HG03342 (cell line): ENCODE data around the gene CAMK2D.

Experiments used
- ATAC-seq: cut with Tn5 transposase; IDR thresholded peaks from one replicate; pipeline ENCODE4 v1.9.1; 2021; ENCODE audit warnings: mild to moderate bottlenecking, moderate library complexity; ENCODE audit not compliant: unreplicated experiment

Gene CAMK2D

GRCh38 chr4:113450295-113451080 is 311.1 kb downstream of the CAMK2D start:
- no peak for ATAC-seq

- ATAC-seq, result no peak
These were observed 312.0 kb downstream of the CAMK2D start for GRCh38 chr4:113449410-113449974.

GRCh38 chr4:113447769-113448168 is 313.8 kb downstream of the CAMK2D start:
- ATAC-seq, result no peak

DNA sequence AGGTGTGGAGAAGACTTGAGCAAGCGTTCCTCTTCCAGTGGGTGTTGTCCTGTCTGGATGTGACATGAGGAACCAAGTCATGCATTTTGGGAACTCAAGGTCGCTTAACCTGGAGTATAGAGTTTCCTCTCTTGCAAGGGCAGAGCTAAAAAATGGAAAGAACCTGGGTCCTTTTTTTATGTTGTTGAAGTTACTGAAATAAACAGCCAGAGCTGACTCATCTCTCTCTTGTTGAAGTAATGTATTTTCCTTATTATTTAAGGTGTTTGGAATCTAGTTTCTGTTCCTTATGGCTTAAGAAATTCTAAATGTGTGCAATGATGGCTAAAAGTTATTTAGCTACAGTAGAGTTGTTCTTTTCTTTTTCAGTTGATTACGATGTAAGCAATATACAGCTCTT is 314.5 kb downstream of the CAMK2D start:
- no peak for ATAC-seq

GRCh38 chr4:113446019-113446418 is 315.5 kb downstream of the CAMK2D start:
- ATAC-seq, result no peak

DNA sequence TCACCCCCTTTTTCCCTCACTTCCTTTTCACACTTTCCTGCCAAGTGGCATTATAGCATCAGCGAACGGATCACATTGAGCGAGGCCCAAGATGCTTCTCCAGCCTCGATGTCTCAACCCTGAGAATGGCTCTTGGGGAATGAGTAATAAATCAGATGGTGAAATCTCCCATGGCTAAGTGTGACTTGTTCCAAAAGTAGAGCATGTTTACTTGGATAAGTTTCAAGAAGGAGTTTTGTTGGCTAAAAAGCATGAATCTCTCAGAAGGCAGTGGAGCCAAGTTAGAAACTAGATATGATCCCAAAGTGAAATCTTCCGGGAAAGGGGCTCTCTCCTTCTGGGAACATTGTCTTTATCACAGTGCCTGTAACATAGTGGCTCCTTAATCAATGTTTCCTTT is 316.3 kb downstream of the CAMK2D start:
- ATAC-seq, result no peak

DNA sequence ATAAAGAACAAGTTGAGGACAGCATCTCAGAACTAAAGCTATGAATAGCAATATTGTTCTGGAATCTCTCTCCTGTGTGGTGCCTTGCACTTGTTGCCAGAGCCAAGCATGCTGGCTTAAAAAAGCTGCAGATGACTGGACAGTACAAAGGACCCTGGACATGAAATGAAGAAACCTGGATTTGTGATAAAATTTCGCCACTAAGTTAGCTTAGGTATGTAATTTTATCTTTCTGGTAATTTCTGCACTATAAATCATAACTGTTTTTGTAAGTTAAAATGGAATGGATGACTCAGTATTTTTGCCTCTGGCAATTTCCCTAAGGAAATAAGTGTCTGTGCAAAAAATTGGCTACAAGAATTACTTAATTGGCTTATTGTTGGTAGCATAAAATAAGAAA is 317.2 kb downstream of the CAMK2D start:
- no peak for ATAC-seq

GRCh38 chr4:113442826-113443225 is 318.7 kb downstream of the CAMK2D start:
- ATAC-seq, result no peak

- no peak for ATAC-seq
These were observed 321.2 kb downstream of the CAMK2D start for GRCh38 chr4:113440371-113440770.

- ATAC-seq, result no peak
These were observed 322.9 kb downstream of the CAMK2D start for GRCh38 chr4:113438596-113438995.

DNA sequence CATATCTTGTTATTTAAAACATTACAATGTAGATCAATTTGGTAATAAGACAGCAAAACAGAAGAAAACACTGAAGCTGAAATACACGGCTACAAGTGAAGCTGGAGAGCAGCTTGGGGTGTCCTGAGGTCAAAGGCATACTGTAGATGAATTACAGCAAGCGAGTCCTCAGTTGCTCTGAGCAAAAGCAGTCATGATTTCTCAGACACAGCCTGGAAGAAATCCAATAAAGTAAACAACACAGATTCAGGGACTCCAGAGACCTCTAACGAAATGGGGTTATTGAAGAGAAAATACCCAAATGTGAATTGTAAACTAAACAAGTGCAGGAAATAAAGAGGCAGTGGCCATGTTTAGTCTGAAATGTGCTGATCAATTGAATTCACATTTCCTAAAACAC is 324.4 kb downstream of the CAMK2D start:
- no peak for ATAC-seq

- no peak for ATAC-seq
These were observed 325.2 kb downstream of the CAMK2D start for GRCh38 chr4:113436360-113436759.

DNA sequence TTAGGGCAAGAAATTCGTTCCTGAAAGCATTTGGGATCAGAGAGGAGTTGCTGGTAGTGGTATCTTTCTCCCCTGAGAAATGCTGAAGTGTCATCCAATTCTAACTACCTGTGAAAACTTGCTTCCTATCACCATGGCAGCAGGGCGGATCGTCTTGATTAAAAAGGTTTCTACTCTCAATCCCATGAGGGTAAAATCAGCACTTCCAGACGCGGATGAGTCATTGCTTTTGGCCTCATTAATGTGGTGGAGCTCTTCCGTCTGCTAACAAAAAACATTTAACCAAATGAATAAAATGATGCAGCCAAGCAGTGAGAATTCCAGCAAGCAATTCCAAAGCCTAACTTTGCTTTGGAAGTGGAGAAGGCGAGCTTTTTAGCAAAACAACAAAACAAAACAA is 325.6 kb downstream of the CAMK2D start:
- ATAC-seq, result no peak

DNA sequence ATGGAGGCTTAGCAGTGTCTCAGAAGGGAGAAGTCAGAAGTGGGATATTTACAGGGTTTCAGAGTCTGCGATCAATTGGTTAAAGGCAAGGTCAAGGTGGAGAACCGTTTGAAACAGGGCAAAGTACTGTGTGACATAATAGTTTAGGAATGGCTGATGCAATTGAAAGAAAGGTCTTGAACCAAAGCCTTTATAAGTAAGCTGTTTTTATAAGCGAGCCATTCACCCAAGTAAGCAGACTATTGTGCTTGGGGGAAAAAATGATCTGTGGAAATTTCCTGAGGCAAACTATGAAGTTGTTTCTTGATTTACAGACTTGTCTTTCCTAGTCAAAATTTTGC is 327.3 kb downstream of the CAMK2D start:
- no peak for ATAC-seq

DNA sequence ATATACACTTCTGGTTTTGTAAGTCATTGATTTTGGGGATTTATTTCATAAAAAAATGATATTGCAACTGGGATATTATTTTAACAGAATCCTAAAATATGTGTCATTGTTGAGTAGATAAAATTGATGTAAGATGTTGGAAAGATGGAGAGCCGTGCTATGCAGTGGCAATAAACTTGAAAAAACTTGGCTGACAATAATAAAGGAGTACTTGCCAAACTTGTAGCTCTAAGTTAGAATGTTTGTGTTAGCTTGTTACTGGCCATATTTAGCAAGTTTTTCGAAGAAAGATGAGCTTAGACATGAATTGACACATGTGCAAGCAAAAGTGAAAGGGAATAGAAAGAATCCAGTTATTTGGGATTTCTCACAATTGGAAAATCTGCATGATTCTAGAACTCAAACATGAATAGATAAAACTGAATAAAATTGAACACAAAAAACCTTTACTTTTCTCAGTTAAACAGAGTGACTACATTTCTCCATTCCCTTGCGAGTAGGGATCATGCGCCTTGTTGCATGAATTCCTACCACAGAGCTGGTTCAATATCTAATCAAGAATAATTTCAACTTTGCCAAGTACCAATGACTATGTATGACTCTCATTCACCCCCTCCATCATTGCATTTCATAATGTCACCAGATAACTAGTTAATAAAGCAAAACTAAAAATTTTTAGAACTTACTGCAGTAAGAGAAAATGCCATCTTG is 327.8 kb downstream of the CAMK2D start:
- ATAC-seq, result no peak

GRCh38 chr4:113433116-113433515 is 328.4 kb downstream of the CAMK2D start:
- ATAC-seq, result no peak

DNA sequence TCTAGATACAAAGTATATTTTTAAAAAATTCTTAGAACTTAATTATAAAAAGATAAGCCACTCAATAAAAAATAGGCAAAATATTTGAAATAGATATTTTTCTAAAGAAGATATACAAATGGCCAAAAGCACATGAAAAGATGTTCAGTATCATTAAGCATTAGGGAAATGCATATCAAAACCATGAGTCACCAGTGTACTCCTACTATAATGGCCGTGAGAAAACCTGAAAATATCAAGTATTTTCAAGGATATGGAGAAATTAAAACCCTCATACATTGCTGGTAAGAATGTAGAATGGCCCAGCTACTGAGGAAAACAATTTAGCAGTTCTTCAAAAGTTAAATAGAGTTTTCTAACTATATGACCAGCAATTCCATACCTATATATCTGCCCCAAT is 337.9 kb downstream of the CAMK2D start:
- ATAC-seq, result no peak

- no peak for ATAC-seq
These were observed 340.6 kb downstream of the CAMK2D start for GRCh38 chr4:113420938-113421337.

DNA sequence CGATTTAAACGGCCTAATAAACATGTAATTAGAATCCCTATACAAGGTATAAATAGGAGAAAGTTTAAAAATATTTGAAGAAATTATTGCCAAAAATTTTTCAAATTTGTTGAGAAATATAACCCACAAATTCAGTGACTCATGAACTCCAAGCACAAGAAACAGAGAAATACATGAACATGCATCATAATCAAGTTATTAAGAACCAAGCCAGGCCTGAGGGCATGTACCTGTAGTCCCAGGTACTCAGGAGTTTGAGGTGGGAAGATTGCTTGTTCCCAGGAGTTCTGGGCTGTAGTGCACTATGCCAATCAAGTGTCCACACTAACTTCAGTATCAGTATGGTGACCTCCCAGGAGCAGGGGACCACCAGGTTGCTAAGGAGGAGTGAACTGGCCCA is 341.9 kb downstream of the CAMK2D start:
- ATAC-seq, result no peak

DNA sequence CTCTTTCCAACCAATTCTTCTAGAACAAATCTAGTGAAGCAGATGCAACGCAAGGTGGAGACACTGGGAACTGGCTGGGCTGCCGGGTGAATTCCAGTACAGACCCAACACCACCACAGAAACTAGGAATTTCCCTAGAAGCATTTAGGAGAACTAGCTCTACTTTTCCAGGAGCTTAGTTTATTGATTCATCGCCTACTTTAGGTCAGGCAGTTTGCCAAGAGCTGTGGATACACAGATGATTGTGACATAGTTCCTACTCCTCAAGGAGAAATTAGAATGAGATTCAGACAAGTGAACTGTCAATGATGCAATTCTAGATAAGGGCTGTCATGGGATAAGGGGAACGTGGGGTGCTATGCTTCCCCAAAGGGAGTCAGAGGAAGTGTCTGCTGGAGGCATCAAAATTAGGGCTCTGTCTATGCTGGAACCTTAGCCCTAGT is 350.0 kb downstream of the CAMK2D start:
- ATAC-seq, result no peak

- ATAC-seq, result no peak
These were observed 350.9 kb downstream of the CAMK2D start for GRCh38 chr4:113410686-113411085.

GRCh38 chr4:113409181-113409580 is 352.4 kb downstream of the CAMK2D start:
- ATAC-seq, result no peak
